Activated CD4-positive, alpha-beta memory T cell treated with anti-CD3 and anti-CD28 coated beads for 36 hours (primary cell): ENCODE results near the gene RCOR2. TPM values are rescaled to one million over a fixed set of nuclear protein-coding genes. Genes with fewer than 3 reads are reported as not detected.

Experiments
- CTCF ChIA-PET: fragments of 350-600 bp; sonication (Branson Sonifier 250); formaldehyde crosslinking; loops from one replicate; lab custom pipeline; 2021; ENCODE audit warnings: antibody characterized with exemption, inconsistent platforms; lab: Charles Lee
- POLR2A ChIA-PET: fragments of 350-600 bp; sonication (Branson Sonifier 250); formaldehyde crosslinking; loops from one replicate; lab custom pipeline; 2021; ENCODE audit warnings: antibody characterized with exemption; lab: Charles Lee
- DNase-seq: peaks from one replicate; pipeline ENCODE4 v3.0.0-alpha.2; 2020
- H3K27ac Mint-ChIP-seq: one replicate; pipeline ENCODE4 v1.8.0; 2021; ENCODE audit warnings: mixed read lengths
- H3K27me3 Mint-ChIP-seq: one replicate; pipeline ENCODE4 v1.8.0; 2021; ENCODE audit warnings: mixed read lengths
- H3K36me3 Mint-ChIP-seq: one replicate; pipeline ENCODE4 v1.8.0; 2021; ENCODE audit warnings: mixed read lengths
- H3K4me1 Mint-ChIP-seq: one replicate; pipeline ENCODE4 v1.8.0; 2021; ENCODE audit warnings: low read depth, mixed read lengths
- H3K4me3 Mint-ChIP-seq: one replicate; pipeline ENCODE4 v1.8.0; 2021; ENCODE audit warnings: mild to moderate bottlenecking, mixed read lengths
- H3K9me3 Mint-ChIP-seq: one replicate; pipeline ENCODE4 v1.8.0; 2021; ENCODE audit warnings: mixed read lengths
- intact Hi-C: fragments of 100-400 bp; cut with micrococcal nuclease; formaldehyde crosslinking; loops from one replicate; pipeline ENCODE4 v1.15.1; 2023
- total RNA-seq, 2 experiments: library from RNA; stranded (reverse); gene quantifications; one replicate each; pipeline ENCODE4 v1.2.3, GENCODE V29; 2021

RCOR2 gene
- total RNA-seq, 2 experiments from 2014 or later: 0.21 to 0.27 TPM

DNA sequence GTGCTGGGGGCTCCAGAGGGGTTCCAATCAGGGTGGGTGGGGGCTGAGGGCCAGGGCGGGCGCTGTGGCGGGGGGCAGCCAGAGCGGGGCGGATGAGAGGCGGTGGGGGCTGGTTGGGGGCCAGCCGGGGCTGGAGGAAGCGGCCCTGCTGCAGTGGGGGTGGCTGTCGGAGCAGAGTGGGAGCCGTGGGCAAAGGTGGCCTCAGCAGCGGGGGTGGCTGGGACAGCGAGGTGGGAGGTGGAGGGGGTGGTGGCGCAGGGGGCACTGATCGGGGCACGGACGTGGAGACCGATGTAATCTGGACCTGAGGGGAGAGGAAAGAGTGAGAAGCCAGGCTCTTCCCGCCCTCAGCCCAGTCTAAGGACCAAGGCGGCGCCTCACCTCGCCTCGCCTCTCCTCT lies 5.1 kb downstream of the RCOR2 start:
- intact Hi-C loops: no loop called here
- H3K36me3 Mint-ChIP-seq: peaks cover 4% of the 10 kb centered on the region
- H3K4me3 Mint-ChIP-seq: no peak overlapping the region
- no peaks in the 10 kb centered on the region for H3K27me3 Mint-ChIP-seq
- ChIA-PET CTCF (no interaction called here), POLR2A (no interaction called here)
- H3K9me3 Mint-ChIP-seq: no peaks in the 10 kb centered on the region
- peaks cover 6% of the 10 kb centered on the region for H3K4me1 Mint-ChIP-seq
- no peak overlapping the region for H3K27ac Mint-ChIP-seq
- no peak for DNase-seq

DNA sequence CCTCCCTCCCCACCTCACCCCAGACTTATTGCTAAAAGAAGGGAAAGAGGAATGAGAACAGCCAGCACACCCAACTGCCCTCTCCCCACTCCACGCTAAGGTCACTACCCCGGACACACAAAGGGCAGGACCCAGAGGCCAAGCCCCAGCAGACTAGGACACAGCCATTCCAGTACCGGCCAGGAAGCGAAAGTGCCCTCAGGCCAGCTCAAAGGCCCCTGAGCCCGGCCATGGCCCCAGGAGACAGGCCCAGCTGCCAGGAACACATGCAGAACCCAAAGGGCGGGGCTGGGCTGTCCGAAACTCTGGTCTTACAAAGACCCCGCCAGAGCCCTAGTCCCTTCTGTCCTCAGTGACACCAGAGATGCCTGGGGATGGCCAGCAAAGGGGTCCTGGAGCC lies 5.5 kb downstream of the RCOR2 start:
- Mint-ChIP-seq H3K36me3 (peaks cover 5% of the 10 kb centered on the region), H3K27me3 (no peaks in the 10 kb centered on the region), H3K4me1 (peaks cover 5% of the 10 kb centered on the region), H3K27ac (no peak overlapping the region), H3K9me3 (no peaks in the 10 kb centered on the region), H3K4me3 (no peak overlapping the region)
- POLR2A ChIA-PET: no interaction called here
- DNase-seq: no peak
- CTCF ChIA-PET: interaction anchor here (1.0 kb wide), 1 partner anchor 74 kb away, joined by 5 read pairs; no protein-coding TSS in a partner anchor
- intact Hi-C loops: no loop called here

DNA sequence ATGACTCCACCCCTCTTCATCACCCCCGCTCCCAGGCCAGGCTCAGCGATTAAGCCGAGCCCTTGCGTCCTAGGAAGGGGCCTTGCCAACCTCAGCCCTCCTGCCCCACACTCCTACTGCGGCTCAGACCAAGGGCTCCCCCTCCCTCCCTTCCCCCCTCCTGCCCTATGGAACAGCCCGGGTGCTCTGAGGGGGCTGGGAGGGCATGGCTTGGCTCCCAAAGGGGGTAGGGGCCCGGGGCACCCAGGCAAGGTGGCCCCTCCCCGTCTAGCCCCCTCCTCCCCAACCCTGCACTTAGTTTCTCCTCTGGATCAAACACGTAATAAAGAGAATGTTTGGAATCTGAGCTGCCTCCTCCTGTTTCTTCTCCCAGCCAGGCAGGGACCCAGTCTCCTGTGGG lies 6.3 kb downstream of the RCOR2 start:
- intact Hi-C loops: no loop called here
- CTCF ChIA-PET: interaction anchor here (1.0 kb wide), 1 partner anchor 73 kb away, joined by 5 read pairs; no protein-coding TSS in a partner anchor

DNA sequence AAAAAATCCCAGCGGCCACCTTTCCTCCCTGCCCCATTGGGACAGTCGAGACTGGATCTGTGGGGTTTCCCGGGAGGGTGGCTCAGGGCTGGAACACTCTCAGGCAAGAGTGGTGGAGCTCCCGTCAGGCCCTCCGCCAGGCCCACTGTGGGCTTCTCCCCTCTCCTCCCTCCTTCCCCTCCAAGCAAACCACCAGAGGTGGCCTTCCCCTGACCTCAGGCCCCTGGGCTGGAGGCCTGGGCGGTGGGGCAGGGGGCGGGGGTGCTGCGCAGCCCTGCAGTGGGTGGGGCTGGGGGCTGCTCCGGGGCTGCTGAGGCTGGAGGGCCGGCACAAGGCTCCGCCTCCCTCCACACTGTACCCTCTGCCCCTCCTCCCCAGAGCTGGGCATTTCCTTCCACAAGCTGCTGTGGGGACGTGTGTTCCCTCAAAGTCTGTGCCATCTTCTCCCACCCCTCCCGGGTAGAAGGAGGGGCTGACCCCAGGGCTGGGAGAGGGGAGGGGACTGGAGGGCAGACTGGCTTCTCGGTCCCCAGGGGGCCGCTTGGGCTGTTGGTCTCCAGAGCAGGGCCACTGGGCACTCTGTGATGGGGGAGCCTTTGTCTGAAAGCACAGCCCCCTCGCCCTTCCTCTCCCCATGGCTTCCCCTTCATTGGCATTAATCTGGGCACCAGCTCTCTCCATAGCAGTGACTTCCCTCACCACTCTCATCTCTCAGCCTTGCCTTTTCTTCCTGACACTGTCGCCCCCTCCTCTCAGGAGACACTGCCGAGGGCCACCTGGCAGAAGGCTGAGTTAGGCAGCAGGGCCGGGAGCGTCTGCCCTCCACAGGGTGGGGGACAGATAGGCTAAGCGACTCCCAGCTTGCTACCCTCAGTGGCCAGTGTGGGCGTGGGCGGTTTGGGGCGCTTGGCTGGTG lies 7.1 kb downstream of the RCOR2 start:
- Mint-ChIP-seq H3K36me3 (peaks cover 7% of the 10 kb centered on the region), H3K4me3 (no peak overlapping the region), H3K4me1 (no peaks in the 10 kb centered on the region), H3K27ac (no peak overlapping the region), H3K27me3 (no peaks in the 10 kb centered on the region), H3K9me3 (no peaks in the 10 kb centered on the region)
- ChIA-PET CTCF (interaction anchor here (1.9 kb wide), 1 partner anchor 73 kb away, joined by 9 read pairs; no protein-coding TSS in a partner anchor), POLR2A (no interaction called here)
- DNase-seq: no peak
- intact Hi-C loops: no loop called here

More for the DNA sequence above, 6.3 kb downstream of the RCOR2 start:
- Mint-ChIP-seq H3K27me3 (no peaks in the 10 kb centered on the region), H3K4me3 (no peak overlapping the region), H3K4me1 (peaks cover 2% of the 10 kb centered on the region), H3K27ac (no peak overlapping the region), H3K9me3 (no peaks in the 10 kb centered on the region), H3K36me3 (peaks cover 7% of the 10 kb centered on the region)
- POLR2A ChIA-PET: no interaction called here
- no peak for DNase-seq

DNA sequence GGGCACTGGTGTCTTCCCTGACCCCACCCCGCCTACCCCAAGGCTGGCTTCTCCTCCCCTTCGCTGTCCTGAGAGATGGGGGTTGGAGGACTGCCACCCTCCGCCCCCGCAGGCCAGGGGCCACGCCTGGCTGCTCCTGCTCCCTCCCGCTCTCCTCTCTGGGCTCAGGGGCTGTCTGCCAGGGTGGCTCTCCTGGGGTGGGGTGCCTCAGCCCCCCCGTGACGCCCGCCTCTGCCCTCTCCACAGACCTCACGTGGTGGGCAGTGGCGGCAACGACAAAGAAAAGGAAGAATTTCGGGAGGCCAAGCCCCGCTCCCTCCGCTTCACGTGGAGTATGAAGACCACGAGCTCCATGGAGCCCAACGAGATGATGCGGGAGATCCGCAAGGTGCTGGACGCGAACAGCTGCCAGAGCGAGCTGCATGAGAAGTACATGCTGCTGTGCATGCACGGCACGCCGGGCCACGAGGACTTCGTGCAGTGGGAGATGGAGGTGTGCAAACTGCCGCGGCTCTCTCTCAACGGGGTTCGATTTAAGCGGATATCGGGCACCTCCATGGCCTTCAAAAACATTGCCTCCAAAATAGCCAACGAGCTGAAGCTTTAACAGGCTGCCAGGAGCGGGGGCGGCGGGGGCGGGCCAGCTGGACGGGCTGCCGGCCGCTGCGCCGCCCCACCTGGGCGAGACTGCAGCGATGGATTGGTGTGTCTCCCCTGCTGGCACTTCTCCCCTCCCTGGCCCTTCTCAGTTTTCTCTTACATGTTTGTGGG lies 8.1 kb downstream of the RCOR2 start:
- Mint-ChIP-seq H3K9me3 (no peaks in the 10 kb centered on the region), H3K4me3 (no peak overlapping the region), H3K27ac (no peak overlapping the region), H3K4me1 (no peaks in the 10 kb centered on the region), H3K36me3 (peaks cover 12% of the 10 kb centered on the region), H3K27me3 (no peaks in the 10 kb centered on the region)
- no peak for DNase-seq
- intact Hi-C loops: no loop called here
- ChIA-PET CTCF (interaction anchor here (1.9 kb wide), 1 partner anchor 71 kb away, joined by 9 read pairs; no protein-coding TSS in a partner anchor), POLR2A (no interaction called here)

DNA sequence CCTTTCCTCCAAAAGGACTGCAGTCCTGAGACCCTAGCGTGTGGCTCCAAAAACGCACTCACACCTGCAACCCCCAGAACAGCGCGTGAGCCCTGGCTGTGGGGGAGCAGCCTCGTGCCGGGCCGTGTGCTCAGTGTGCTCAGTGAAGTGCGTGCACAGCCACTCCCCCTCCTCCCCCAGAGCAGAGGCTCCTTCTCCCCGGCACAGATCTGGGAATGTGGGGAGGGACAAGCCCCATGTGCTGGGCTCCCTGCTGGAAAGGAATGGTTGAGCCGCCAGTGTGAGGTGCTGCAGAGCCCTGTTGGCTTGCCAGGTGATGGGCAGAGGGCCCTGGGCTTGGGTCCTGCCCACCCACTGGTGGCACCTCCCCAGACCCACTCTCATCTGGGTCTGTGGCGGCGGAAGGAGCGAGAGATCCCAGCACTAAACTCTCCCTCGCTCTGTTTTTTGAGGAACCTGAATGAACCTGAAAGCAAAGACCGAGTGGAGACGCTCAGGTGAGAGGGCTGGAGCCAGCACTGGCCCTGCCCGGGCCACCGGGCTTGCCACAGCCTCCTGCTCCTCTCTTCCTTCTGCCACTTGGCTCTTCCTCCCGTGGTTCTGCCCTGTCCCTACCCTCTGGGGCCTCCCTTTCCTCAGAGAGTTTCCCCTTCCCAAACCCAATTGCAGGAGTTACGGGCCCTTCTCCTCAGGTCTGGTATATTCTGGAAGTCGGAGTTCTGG lies 9.0 kb downstream of the RCOR2 start:
- Mint-ChIP-seq H3K36me3 (peaks cover 21% of the 10 kb centered on the region), H3K4me3 (no peak overlapping the region), H3K9me3 (no peaks in the 10 kb centered on the region), H3K4me1 (no peaks in the 10 kb centered on the region), H3K27ac (no peak overlapping the region), H3K27me3 (no peaks in the 10 kb centered on the region)
- intact Hi-C loops: no loop called here
- no peak for DNase-seq
- ChIA-PET CTCF (interaction anchor here (1.9 to 3.2 kb wide), 2 partner anchors 37 to 70 kb away, joined by 16 to 64 read pairs; partner anchors contain the start of gene MARK2), POLR2A (no interaction called here)

DNA sequence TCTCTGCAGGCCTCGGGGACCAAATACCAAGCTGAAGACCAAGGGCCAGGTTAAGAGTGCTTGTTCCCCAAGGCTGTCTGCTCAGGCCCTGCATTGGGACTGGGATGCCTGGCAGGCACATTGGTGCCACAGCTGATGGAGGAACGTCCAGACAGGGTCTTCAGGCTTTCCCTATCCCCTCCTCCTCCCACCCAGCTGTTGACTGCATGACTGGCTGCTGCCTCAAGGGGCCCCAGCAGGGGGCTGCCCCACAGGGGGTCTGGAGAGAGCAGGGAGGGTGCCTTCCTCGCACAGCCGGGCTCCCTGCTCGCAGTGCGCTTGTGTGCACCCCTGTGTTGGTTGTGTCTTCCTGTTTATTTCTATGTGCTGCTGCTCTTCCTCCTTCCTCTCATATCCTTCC lies 9.9 kb downstream of the RCOR2 start:
- intact Hi-C loops: no loop called here
- POLR2A ChIA-PET: no interaction called here
- CTCF ChIA-PET: interaction anchor here (1.1 to 3.2 kb wide), 9 partner anchors 10 to 139 kb away, joined by 3 to 64 read pairs (median 6); partner anchors contain the start of genes MARK2, RCOR2 and ZFTA
- no peak for DNase-seq
- Mint-ChIP-seq H3K36me3 (peaks cover 22% of the 10 kb centered on the region), H3K4me3 (no peak overlapping the region), H3K27me3 (no peaks in the 10 kb centered on the region), H3K27ac (no peak overlapping the region), H3K9me3 (no peaks in the 10 kb centered on the region), H3K4me1 (no peaks in the 10 kb centered on the region)

DNA sequence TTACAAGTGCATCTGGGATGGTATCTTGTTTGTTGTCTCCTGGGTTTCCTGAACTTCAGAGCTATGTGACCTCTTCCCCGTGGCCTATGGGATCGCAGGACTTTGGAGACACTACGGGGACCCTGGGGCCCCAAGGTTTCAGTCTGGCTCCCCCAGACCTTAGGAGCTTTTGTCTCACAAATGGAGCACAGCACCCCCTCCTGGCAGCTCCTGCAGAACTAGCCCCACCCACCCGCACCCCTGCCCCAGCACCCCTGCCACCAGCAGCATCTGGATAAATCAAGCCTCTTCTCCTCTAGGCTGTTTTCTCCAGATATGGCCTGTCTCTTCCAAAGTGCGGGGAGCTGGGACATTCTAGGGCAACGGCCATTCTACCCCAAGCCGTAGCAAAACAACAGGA lies 10.4 kb downstream of the RCOR2 start:
- Mint-ChIP-seq H3K4me1 (no peaks in the 10 kb centered on the region), H3K36me3 (peaks cover 25% of the 10 kb centered on the region), H3K27me3 (no peaks in the 10 kb centered on the region), H3K9me3 (no peaks in the 10 kb centered on the region), H3K27ac (no peak overlapping the region), H3K4me3 (no peak overlapping the region)
- intact Hi-C loops: loop anchor here (1.0 kb wide), 1 partner anchor 69 kb away; no protein-coding TSS in a partner anchor
- POLR2A ChIA-PET: interaction anchor here (0.5 to 0.7 kb wide), 2 partner anchors 19 to 69 kb away, joined by 3 to 4 read pairs; no protein-coding TSS in a partner anchor
- CTCF ChIA-PET: interaction anchor here (0.7 to 3.2 kb wide), 11 partner anchors 9 to 246 kb away, joined by 3 to 64 read pairs (median 4); partner anchors contain the start of genes MARK2, RCOR2 and ZFTA
- peak; percentile 63 for DNase-seq

DNA sequence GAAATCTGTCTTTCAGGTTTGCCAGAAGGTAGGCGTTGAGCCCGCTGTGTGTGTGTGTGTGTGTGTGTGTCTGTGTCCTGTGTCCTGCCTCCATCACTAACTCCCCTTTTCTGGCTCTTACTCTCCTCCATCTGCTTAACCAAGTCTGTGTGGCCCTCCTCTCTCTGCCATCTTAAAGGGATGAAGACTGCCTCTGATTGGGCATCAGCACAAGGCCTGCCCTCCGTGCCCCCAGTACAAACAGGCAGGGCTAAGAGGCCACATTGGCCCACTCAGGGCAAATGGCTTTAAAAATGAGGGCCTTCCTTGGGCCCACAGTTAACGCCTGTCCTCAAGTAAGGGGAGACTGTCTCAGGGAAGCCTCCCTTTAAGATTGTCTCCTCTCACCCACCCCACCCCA lies 10.9 kb downstream of the RCOR2 start:
- Mint-ChIP-seq H3K4me1 (no peaks in the 10 kb centered on the region), H3K27ac (no peak overlapping the region), H3K36me3 (peaks cover 28% of the 10 kb centered on the region), H3K4me3 (no peak overlapping the region), H3K27me3 (no peaks in the 10 kb centered on the region), H3K9me3 (no peaks in the 10 kb centered on the region)
- intact Hi-C loops: loop anchor here (1.0 kb wide), 1 partner anchor 69 kb away; no protein-coding TSS in a partner anchor
- ChIA-PET POLR2A (interaction anchor here (0.5 to 0.7 kb wide), 2 partner anchors 20 to 69 kb away, joined by 3 to 4 read pairs; no protein-coding TSS in a partner anchor), CTCF (interaction anchor here (0.7 to 3.2 kb wide), 10 partner anchors 9 to 247 kb away, joined by 3 to 64 read pairs (median 5); partner anchors contain the start of genes MARK2, RCOR2 and ZFTA)
- DNase-seq: no peak

DNA sequence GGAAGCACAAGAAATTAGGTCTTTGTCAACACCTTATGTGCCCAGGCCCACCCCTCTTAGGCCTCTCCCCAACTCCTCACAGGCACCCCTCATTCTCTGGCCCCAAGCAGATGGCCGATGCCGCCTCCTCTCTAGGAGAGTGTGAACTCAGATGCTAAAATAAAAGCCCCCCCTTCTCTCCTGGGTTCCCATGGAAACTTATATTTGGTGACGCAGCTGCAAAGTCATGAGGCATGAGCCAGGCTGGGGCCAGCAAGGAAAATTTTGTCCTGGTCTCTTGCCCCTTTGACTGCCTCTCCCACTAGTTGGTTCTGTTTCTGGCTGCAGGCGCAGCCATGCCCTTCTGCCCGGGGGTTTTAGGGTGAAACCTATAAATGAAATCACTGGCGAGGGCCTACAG lies 11.8 kb downstream of the RCOR2 start:
- H3K4me3 Mint-ChIP-seq: no peak overlapping the region
- ChIA-PET CTCF (interaction anchor here (0.5 to 3.2 kb wide), 2 partner anchors 67 to 279 kb away, joined by 3 to 64 read pairs; partner anchors contain the start of gene MARK2), POLR2A (no interaction called here)
- no peaks in the 10 kb centered on the region for H3K27me3 Mint-ChIP-seq
- peaks cover 35% of the 10 kb centered on the region for H3K36me3 Mint-ChIP-seq
- intact Hi-C loops: no loop called here
- H3K27ac Mint-ChIP-seq: no peak overlapping the region
- H3K9me3 Mint-ChIP-seq: no peaks in the 10 kb centered on the region
- no peaks in the 10 kb centered on the region for H3K4me1 Mint-ChIP-seq
- DNase-seq: no peak

DNA sequence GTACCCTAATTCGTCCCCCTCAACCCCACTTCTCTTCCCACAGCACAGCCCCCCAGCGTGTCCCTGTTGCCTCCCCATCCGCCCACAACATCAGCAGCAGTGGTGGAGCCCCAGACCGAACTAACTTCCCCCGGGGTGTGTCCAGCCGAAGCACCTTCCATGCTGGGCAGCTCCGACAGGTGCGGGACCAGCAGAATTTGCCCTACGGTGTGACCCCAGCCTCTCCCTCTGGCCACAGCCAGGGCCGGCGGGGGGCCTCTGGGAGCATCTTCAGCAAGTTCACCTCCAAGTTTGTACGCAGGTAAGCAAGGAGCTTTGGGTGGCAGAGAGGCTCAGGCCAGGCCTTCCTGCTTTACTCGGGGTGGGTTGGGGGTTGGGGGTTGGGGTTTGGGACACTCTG lies 12.2 kb downstream of the RCOR2 start:
- ChIA-PET POLR2A (no interaction called here), CTCF (interaction anchor here (3.2 kb wide), 1 partner anchor 67 kb away, joined by 64 read pairs; the partner anchor contains the start of gene MARK2)
- Mint-ChIP-seq H3K4me1 (no peaks in the 10 kb centered on the region), H3K27me3 (no peaks in the 10 kb centered on the region), H3K36me3 (peaks cover 33% of the 10 kb centered on the region), H3K9me3 (no peaks in the 10 kb centered on the region), H3K27ac (no peak overlapping the region), H3K4me3 (no peak overlapping the region)
- intact Hi-C loops: no loop called here
- no peak for DNase-seq
